ENCODE data around the gene RBPJL. TPM values are rescaled to one million over a fixed set of nuclear protein-coding genes. Genes with fewer than 3 reads are reported as not detected.
A peak's percentile ranks its signal among the peaks of the same experiment; 100 is the strongest.

Gene RBPJL
- total RNA-seq, 1 donor = not detected

DNA sequence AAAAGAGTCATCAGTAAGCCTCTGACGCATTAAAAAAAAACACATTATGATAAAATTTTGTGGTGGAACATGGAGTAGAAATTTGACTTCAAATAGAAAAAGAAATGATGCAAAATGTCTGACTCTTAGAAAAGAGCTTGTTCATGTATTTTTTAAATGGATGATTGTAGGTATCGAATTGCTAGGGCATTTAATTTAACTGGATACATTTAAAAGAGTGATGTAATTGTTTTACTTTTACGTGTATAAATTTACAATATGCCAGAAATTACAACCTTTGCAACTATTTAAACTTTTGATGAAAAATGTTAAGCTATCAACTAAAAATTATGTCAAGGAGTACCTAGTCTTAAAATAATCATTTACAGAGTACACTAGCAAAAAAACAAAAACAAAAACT is 46.1 kb downstream of the RBPJL start:
- Histone ChIP-seq H3K27me3 (ENCODE audit: insufficient read depth, low read length) (no peaks in the 10 kb centered on the region), H3K4me1 (ENCODE audit: insufficient read depth, low read length) (peaks cover 8% of the 10 kb centered on the region), H3K4me3 (ENCODE audit: low read length) (no peak overlapping the region), H3K9me3 (ENCODE audit: low read depth, low read length) (no peaks in the 10 kb centered on the region)

DNA sequence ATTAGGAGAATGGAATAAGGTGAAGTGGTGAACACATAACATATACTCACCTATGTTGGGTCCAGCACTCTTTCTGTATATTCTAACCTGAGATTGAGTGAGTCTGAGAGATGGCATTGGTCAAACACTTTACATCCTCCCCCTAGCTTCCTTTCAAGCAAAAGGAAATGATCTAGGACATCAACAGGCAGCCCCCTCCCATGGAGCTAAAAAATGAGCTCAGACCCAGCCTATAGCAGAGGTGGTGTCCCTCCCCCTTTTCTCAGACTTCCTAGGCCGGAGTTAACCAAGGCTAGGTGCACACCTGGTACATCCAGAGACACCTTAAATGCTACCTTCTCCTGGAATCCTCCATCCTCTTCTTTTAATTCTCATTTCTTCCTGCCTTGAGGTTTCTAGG is 47.1 kb downstream of the RBPJL start:
- no peak overlapping the region for H3K4me3 ChIP-seq (ENCODE audit: low read length)
- H3K9me3 ChIP-seq (ENCODE audit: low read depth, low read length) = no peaks in the 10 kb centered on the region
- peaks cover 10% of the 10 kb centered on the region for H3K4me1 ChIP-seq (ENCODE audit: insufficient read depth, low read length)
- H3K27me3 ChIP-seq (ENCODE audit: insufficient read depth, low read length) = no peaks in the 10 kb centered on the region

DNA sequence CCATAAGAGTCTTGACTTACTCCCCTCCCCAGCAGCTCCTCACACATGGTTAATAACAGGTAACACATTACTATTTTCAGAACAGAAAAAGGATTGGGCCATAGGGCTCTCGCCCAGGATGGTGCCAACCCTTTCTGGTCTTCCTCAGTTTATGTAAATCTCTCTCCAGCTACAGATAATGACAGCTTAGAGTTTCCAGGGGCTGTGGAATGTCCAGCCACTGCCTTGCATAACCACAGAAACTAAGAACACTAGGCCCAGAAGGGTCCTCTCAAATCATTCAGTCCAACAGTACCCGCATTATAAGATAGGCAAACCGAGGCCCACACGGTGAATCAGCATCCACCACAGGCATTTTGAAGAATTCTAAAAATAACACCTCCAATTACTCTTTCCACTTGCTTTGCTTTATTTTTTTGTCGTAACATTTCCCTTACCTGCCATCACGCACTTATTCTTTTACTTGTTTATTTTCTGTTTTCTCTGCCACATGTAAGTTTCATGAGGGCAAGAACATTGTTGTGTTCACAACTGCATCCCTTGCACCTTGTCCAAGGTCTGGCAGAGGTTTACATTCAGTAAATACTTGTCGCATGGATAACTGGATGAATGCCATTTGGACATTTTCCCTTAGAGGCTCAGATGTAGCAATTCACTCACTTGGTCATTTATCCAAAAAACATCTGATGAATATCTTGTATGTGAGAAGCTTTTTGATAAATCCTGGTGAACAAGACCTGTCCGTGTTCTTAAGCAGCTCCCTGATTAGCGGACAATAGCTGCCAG is 48.0 kb downstream of the RBPJL start:
- H3K9me3 ChIP-seq (ENCODE audit: low read depth, low read length) = no peaks in the 10 kb centered on the region
- no peaks in the 10 kb centered on the region for H3K27me3 ChIP-seq (ENCODE audit: insufficient read depth, low read length)
- no peak overlapping the region for H3K4me3 ChIP-seq (ENCODE audit: low read length)
- H3K4me1 ChIP-seq (ENCODE audit: insufficient read depth, low read length) = peaks cover 16% of the 10 kb centered on the region

DNA sequence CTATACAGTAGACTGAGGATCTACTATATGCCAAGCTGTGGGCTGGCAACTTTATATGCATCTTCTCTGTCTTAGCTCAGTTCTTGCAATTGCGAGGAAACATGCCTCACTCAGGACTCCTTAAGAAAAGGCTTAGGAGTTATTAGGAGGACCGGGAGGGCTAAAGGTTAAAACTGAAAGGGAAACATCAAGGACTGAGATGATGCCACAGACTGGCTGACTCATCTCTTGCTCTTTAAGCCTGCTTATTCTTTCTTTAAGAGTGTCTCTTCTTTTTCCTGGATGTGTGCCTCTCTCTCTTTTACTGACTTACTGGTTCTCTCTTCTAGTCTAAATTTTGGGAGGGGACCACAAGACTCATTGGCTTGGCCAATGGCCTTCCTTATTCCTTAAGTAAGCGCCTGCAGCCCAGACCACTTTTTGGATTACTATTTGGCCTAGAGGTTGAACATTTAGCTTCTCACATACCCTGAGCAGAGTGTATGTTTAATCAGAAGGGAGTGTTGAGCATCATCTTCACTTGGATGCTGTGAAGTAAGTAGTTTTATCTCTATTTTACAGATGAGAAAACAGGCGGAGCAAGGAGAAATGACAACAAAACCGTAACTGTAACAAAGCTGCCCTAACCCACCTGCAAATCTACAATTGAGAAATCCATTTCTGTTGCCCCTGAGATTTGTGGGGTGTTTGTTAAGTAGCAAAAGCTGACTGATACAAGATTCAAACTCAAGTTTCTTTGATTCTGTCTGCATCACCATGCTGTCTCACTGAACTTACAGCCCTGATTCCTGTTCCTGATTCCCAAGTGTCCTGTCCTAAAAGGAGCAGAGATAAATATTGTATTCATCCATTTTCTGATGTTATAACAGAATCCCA is 48.8 kb downstream of the RBPJL start:
- Histone ChIP-seq H3K9me3 (ENCODE audit: low read depth, low read length) (no peaks in the 10 kb centered on the region), H3K4me1 (ENCODE audit: insufficient read depth, low read length) (peaks cover 16% of the 10 kb centered on the region), H3K27me3 (ENCODE audit: insufficient read depth, low read length) (no peaks in the 10 kb centered on the region), H3K4me3 (ENCODE audit: low read length) (no peak overlapping the region)

DNA sequence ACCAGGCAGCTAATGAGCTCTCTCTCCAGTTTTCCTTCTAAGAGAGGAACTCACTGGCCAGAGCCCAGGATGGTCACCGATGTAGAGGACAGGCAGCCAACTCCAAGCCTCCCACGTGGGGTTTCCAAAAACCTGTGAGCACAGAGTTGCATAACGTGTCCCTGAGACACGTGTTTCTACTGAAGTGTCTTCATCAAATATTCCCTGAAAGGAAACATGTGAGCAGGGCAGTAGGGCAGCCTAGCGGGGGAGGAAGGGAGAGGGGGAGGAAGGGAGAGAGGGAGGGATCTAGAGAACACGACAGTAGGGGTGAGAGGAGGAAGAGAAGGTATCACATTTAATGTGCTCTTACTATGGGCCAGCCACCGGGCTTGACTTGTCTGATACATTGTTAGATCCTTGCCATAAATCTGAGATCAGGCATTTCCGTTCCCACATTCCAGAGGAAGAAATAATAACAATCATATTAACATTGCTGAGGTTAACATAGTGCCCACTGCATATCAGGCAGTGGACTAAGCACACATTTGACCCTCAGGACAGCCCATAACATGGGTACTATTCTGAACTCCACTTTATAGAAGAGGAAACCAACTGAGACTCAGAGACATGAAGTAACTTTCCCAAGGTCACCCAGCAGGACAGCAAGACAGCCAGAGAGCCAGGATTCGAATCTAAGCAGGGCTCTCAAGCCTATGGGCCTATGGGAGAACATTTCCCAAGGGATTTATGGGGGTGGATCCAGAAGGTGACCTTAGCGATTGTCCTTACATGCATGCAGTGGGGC is 51.8 kb downstream of the RBPJL start:
- H3K4me1 ChIP-seq (ENCODE audit: insufficient read depth, low read length) = peaks cover 36% of the 10 kb centered on the region
- no peaks in the 10 kb centered on the region for H3K27me3 ChIP-seq (ENCODE audit: insufficient read depth, low read length)
- H3K4me3 ChIP-seq (ENCODE audit: low read length) = no peak overlapping the region
- no peaks in the 10 kb centered on the region for H3K9me3 ChIP-seq (ENCODE audit: low read depth, low read length)

GRCh38 chr20:45359069-45359405 is 52.4 kb downstream of the RBPJL start:
- Histone ChIP-seq H3K27me3 (ENCODE audit: insufficient read depth, low read length) (no peaks in the 10 kb centered on the region), H3K4me1 (ENCODE audit: insufficient read depth, low read length) (peaks cover 42% of the 10 kb centered on the region), H3K9me3 (ENCODE audit: low read depth, low read length) (no peaks in the 10 kb centered on the region), H3K4me3 (ENCODE audit: low read length) (no peak overlapping the region)

- no peaks in the 10 kb centered on the region for H3K9me3 ChIP-seq (ENCODE audit: low read depth, low read length)
- peaks cover 47% of the 10 kb centered on the region for H3K4me1 ChIP-seq (ENCODE audit: insufficient read depth, low read length)
- no peak overlapping the region for H3K4me3 ChIP-seq (ENCODE audit: low read length)
- H3K27me3 ChIP-seq (ENCODE audit: insufficient read depth, low read length) = no peaks in the 10 kb centered on the region
These were observed 52.9 kb downstream of the RBPJL start for GRCh38 chr20:45359406-45360148.

DNA sequence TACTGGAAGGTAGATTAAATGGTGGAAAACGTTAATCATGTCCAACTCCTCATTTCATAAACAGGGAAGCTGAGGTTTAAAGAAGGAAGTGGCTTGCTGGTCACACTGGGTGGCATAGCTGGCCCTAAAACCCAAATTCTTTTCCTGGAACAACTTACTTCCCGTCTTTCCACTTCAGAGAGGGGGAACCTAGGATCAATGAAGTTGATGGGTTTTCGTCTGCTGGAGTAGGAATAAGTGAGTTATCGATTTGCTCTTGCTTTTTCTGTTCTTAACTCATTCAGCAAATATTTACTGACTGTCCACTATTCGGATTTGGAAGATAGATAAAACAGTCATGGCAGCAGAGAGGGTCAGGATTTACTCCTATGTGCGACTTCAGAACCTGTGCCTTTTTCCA is 55.2 kb downstream of the RBPJL start:
- peaks cover 67% of the 10 kb centered on the region for H3K4me1 ChIP-seq (ENCODE audit: insufficient read depth, low read length)
- no peaks in the 10 kb centered on the region for H3K27me3 ChIP-seq (ENCODE audit: insufficient read depth, low read length)
- H3K9me3 ChIP-seq (ENCODE audit: low read depth, low read length) = no peaks in the 10 kb centered on the region
- no peak overlapping the region for H3K4me3 ChIP-seq (ENCODE audit: low read length)

- H3K27me3 ChIP-seq (ENCODE audit: insufficient read depth, low read length) = no peaks in the 10 kb centered on the region
- peaks cover 74% of the 10 kb centered on the region for H3K4me1 ChIP-seq (ENCODE audit: insufficient read depth, low read length)
- H3K4me3 ChIP-seq (ENCODE audit: low read length) = peak within 1 kb of the TSS; percentile 95
These were observed 56.4 kb downstream of the RBPJL start, which contains the start of gene SYS1 for GRCh38 chr20:45362804-45363610. SYS1 (plus strand) TSS chr20:45363156; CDS start chr20:45363532, 376 bp downstream.

GRCh38 chr20:45363611-45364492 is 57.2 kb downstream of the RBPJL start:
- no peaks in the 10 kb centered on the region for H3K9me3 ChIP-seq (ENCODE audit: low read depth, low read length)
- H3K4me3 ChIP-seq (ENCODE audit: low read length) = peak overlapping the region; percentile 95
- H3K4me1 ChIP-seq (ENCODE audit: insufficient read depth, low read length) = peaks cover 77% of the 10 kb centered on the region
- H3K27me3 ChIP-seq (ENCODE audit: insufficient read depth, low read length) = no peaks in the 10 kb centered on the region

More at GRCh38 chr20:45362804-45363610, 56.4 kb downstream of the RBPJL start, which contains the start of gene SYS1:
- no peaks in the 10 kb centered on the region for H3K9me3 ChIP-seq (ENCODE audit: low read depth, low read length)

- Histone ChIP-seq H3K4me3 (ENCODE audit: low read length) (no peak overlapping the region), H3K27me3 (ENCODE audit: insufficient read depth, low read length) (no peaks in the 10 kb centered on the region), H3K4me1 (ENCODE audit: insufficient read depth, low read length) (peaks cover 88% of the 10 kb centered on the region), H3K9me3 (ENCODE audit: low read depth, low read length) (no peaks in the 10 kb centered on the region)
These were observed 58.9 kb downstream of the RBPJL start for GRCh38 chr20:45365444-45365970.

GRCh38 chr20:45366192-45366591 is 59.6 kb downstream of the RBPJL start:
- Histone ChIP-seq H3K4me1 (ENCODE audit: insufficient read depth, low read length) (peaks cover 89% of the 10 kb centered on the region), H3K4me3 (ENCODE audit: low read length) (no peak overlapping the region), H3K9me3 (ENCODE audit: low read depth, low read length) (no peaks in the 10 kb centered on the region), H3K27me3 (ENCODE audit: insufficient read depth, low read length) (no peaks in the 10 kb centered on the region)

DNA sequence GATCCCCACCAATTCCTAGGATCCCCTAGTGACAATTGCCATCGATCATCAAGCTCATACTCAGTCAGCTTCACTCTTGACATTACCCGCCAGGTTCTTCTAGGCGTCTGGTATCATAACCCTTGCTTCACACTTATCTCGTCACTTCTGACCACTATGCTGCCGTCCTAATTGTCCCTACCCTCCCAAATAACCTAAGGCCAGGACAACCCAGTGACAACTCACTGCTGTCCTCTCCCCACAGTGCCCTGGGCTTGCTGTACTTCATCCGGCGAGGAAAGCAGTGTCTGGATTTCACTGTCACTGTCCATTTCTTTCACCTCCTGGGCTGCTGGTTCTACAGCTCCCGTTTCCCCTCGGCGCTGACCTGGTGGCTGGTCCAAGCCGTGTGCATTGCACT is 60.0 kb downstream of the RBPJL start:
- no peak overlapping the region for H3K4me3 ChIP-seq (ENCODE audit: low read length)
- H3K9me3 ChIP-seq (ENCODE audit: low read depth, low read length) = no peaks in the 10 kb centered on the region
- peaks cover 84% of the 10 kb centered on the region for H3K4me1 ChIP-seq (ENCODE audit: insufficient read depth, low read length)
- H3K27me3 ChIP-seq (ENCODE audit: insufficient read depth, low read length) = no peaks in the 10 kb centered on the region

Data from mononuclear cell (primary cell).